Placental epithelial cell (primary cell): ENCODE measurements around the gene NKX1-2. TPM values are rescaled to one million over a fixed set of nuclear protein-coding genes. Genes with fewer than 3 reads are reported as not detected.

Experiments
- total RNA-seq: library from RNA; depleted of rRNA; stranded (reverse); fragments of >200 nt; gene quantifications from 2 replicates; pipeline ENCODE4 v1.2.3, GENCODE V29; 2012

NKX1-2 gene
- total RNA-seq, result not detected in 2 replicates

GRCh38 chr10:124450012-124450782, at the start of gene NKX1-2:
NKX1-2 (minus strand) TSS chr10:124450035; CDS start chr10:124449943, 92 bp downstream.

DNA sequence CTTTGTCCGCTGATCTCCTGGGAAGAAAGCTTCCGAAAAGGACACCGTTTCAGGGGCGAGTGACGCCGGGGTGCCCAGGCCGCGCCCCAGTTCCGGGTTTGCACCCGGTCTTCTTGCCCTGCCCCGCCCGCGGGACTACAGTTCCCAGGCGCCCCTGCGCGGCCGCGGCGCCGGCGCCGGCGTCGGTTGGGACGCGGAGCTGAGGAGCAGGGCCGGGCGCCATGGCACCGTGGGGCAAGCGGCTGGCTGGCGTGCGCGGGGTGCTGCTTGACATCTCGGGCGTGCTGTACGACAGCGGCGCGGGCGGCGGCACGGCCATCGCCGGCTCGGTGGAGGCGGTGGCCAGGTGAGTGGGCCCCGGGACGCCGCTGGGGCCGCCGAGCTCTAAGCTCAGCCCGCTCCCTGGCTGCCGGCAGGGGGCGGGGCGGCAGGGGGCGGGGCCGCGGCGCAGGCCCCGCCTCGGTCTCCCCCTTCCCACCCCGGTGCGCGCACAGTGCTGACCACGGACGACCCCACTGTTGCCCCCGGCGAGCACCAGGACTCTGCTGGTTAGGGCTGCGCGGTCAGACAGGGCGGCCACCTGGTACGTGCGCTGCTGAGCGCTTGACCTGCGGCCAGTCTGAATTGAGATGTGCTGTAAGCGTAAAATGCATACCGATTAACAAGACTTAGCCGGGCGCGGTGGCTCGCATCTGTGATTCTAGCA, 12.0 kb upstream of the NKX1-2 start, which contains the start of gene LHPP:
TSS of gene LHPP (plus strand) at position 182 of the 706 bp plus-strand sequence. CDS start at position 222, 40 bp downstream.

GRCh38 chr10:124418726-124419501, 30.9 kb downstream of the NKX1-2 start, which contains the start of gene OAT:
OAT (minus strand) TSS chr10:124418923; CDS start chr10:124412171, 6,752 bp downstream.

Other genes with a start within 250 kb of the NKX1-2 start
- gene OAT, start 31.1 kb downstream of the NKX1-2 start, total RNA-seq, result 140 and 186 TPM in 2 replicates
- 18.0 and 22.8 TPM in 2 replicates for gene LHPP, start 11.8 kb upstream of the NKX1-2 start, total RNA-seq